ENCODE results near the gene MSGN1. TPM values are rescaled to one million over a fixed set of nuclear protein-coding genes. Genes with fewer than 3 reads are reported as not detected.

The MSGN1 gene
- polyA plus RNA-seq, 1 of the 3 experiments (the other 2 are of a cell fraction): not detected

DNA sequence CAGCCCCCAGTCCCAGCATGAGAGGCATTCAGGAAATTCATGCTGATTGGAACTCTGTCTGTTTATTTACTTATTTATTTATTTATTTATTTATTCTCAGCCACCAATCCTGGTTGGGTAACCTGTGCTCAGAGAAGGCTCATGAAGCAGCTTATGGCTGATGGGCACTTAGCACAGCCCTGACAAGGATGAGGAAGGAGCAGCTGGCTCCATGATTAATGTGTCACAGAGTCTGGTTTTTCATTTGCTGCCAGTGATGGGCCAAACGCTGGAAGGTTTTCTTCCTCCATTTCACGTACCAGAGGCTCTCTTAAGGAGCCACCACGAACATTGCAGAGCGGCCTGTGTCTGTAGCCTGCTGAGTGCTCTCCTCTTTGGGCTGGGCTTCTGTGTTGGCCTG, 33.9 kb downstream of the MSGN1 start:
- WGBS (ENCODE audit: low lambda C conversion rate): 39% methylated on average over 4 of the region's 4 CpGs
- H3K36me3 ChIP-seq (replicated peaks in 1 of 2; ENCODE audit: control insufficient read depth in 1 of 2, insufficient read depth in 2 of 2, low read length in 1 of 2): no peaks in the 10 kb centered on the region
- no peaks in the 10 kb centered on the region for H3K79me2 ChIP-seq (ENCODE audit: insufficient read depth)
- no peak overlapping the region for H2AFZ ChIP-seq (ENCODE audit: low read depth)
- no peak for TF ChIP-seq GABPA (IDR thresholded peaks at IDR 0.05; ENCODE audit: low read depth)
- TF ChIP-seq POLR2AphosphoS5 (IDR thresholded peaks at IDR 0.05; ENCODE audit: low read depth, low read length): no peak
- TF ChIP-seq MAX (IDR thresholded peaks at IDR 0.05; ENCODE audit: low read depth): no peak
- TF ChIP-seq NFIC (IDR thresholded peaks at IDR 0.05; ENCODE audit: borderline replicate concordance): no peak
- TF ChIP-seq JUND (IDR thresholded peaks at IDR 0.05): no peak
- TF ChIP-seq TEAD4 (IDR thresholded peaks at IDR 0.05; ENCODE audit: borderline replicate concordance, insufficient read depth): no peak
- no peak for TF ChIP-seq RXRA (IDR thresholded peaks at IDR 0.05; ENCODE audit: borderline replicate concordance, low read depth)
- no peak for TF ChIP-seq CTCF (IDR thresholded peaks at IDR 0.05)
- no peak for TF ChIP-seq MEF2A (IDR thresholded peaks at IDR 0.05; ENCODE audit: borderline replicate concordance, low read depth)
- no peak for TF ChIP-seq USF1 (IDR thresholded peaks at IDR 0.05; ENCODE audit: borderline replicate concordance, low read depth)
- no peak for TF ChIP-seq RCOR1 (IDR thresholded peaks at IDR 0.05; ENCODE audit: low read length)
- no peak for TF ChIP-seq RAD21 (IDR thresholded peaks at IDR 0.05; ENCODE audit: low read length)
- no peak for TF ChIP-seq PBX3 (IDR thresholded peaks at IDR 0.05)
- TF ChIP-seq TAF1 (IDR thresholded peaks at IDR 0.05; ENCODE audit: borderline replicate concordance, low read depth, low read length): no peak
- TF ChIP-seq EP300 (IDR thresholded peaks at IDR 0.05; ENCODE audit: borderline replicate concordance in 1 of 2, low read depth in 1 of 2, low read length in 1 of 2): no peak
- TF ChIP-seq, protein P1, sequence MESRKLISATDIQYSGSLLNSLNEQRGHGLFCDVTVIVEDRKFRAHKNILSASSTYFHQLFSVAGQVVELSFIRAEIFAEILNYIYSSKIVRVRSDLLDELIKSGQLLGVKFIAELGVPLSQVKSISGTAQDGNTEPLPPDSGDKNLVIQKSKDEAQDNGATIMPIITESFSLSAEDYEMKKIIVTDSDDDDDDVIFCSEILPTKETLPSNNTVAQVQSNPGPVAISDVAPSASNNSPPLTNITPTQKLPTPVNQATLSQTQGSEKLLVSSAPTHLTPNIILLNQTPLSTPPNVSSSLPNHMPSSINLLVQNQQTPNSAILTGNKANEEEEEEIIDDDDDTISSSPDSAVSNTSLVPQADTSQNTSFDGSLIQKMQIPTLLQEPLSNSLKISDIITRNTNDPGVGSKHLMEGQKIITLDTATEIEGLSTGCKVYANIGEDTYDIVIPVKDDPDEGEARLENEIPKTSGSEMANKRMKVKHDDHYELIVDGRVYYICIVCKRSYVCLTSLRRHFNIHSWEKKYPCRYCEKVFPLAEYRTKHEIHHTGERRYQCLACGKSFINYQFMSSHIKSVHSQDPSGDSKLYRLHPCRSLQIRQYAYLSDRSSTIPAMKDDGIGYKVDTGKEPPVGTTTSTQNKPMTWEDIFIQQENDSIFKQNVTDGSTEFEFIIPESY (IDR thresholded peaks at IDR 0.05; ENCODE audit: borderline replicate concordance, low read depth): no peak
- TF ChIP-seq FOXM1 (IDR thresholded peaks at IDR 0.05; ENCODE audit: low read depth): no peak
- TF ChIP-seq CHD2 (IDR thresholded peaks at IDR 0.05; ENCODE audit: low read length, partially characterized antibody): no peak
- no peak for DNase-seq
- H3K9ac ChIP-seq: no peak overlapping the region
- H3K27ac ChIP-seq (ENCODE audit: low read depth in 2 of 2, low read length in 1 of 2): no peak overlapping the region
- H3K27me3 ChIP-seq (ENCODE audit: insufficient read depth): no peaks in the 10 kb centered on the region; the same call in 1 of the 2 replicates
- no peaks in the 10 kb centered on the region; a peak in 1 of 4 replicates for H3K4me1 ChIP-seq (ENCODE audit: control insufficient read depth in 1 of 2, insufficient read depth in 2 of 2, low read depth in 1 of 2, low read length in 1 of 2)
- no peaks in the 10 kb centered on the region for H3K9me2 ChIP-seq
- H4K20me1 ChIP-seq (ENCODE audit: insufficient read depth): no peaks in the 10 kb centered on the region
- CTCF ChIA-PET: interaction anchor here (0.6 to 9.5 kb wide), 15 partner anchors 20 to 528 kb away, joined by 3 to 111 read pairs (median 8); no protein-coding TSS in a partner anchor
- no peak overlapping the region for H3K4me2 ChIP-seq
- H3K9me3 ChIP-seq: no peaks in the 10 kb centered on the region
- no peaks in the 10 kb centered on the region for H3F3A ChIP-seq (replicated peaks; ENCODE audit: insufficient read depth)
- POLR2A ChIA-PET: no interaction called here
- no peak overlapping the region for H3K4me3 ChIP-seq (ENCODE audit: low read depth in 2 of 2, low read length in 1 of 2)

Data from SK-N-SH (cell line).